Measurements from ENCODE around the gene GLTP.
"Not testable (repeated sequence)": the region's sequence is repeated elsewhere in the genome, so short reads cannot be mapped to it uniquely, and the experiment has no call there.

The GLTP gene

GRCh38 chr12:109868182-109869051 is 11.9 kb downstream of the GLTP start:
- no peak for TF ChIP-seq CTCF (conservative IDR thresholded peaks at IDR 0.05; ENCODE audit: low read depth, low read length)
- DNase-seq (ENCODE audit: low read depth), result no peak
- no peak overlapping the region for H3K4me3 ChIP-seq (ENCODE audit: low read depth, low read length)

GRCh38 chr12:109864916-109865315 is 15.4 kb downstream of the GLTP start:
- TF ChIP-seq CTCF (conservative IDR thresholded peaks at IDR 0.05; ENCODE audit: low read depth, low read length), result no peak
- DNase-seq (ENCODE audit: low read depth), result no peak
- H3K4me3 ChIP-seq (ENCODE audit: low read depth, low read length), result no peak overlapping the region

GRCh38 chr12:109863847-109864712 is 16.3 kb downstream of the GLTP start:
- TF ChIP-seq CTCF (conservative IDR thresholded peaks at IDR 0.05; ENCODE audit: low read depth, low read length), result no peak
- H3K4me3 ChIP-seq (ENCODE audit: low read depth, low read length), result no peak overlapping the region
- peak; percentile 76 for DNase-seq (ENCODE audit: low read depth)

GRCh38 chr12:109862491-109862890 is 17.9 kb downstream of the GLTP start:
- not testable (repeated sequence) for DNase-seq (ENCODE audit: low read depth)

GRCh38 chr12:109861689-109862314 is 18.5 kb downstream of the GLTP start:
- peak; percentile 16 for DNase-seq (ENCODE audit: low read depth)
- H3K4me3 ChIP-seq (ENCODE audit: low read depth, low read length), result no peak overlapping the region
- no peak for TF ChIP-seq CTCF (conservative IDR thresholded peaks at IDR 0.05; ENCODE audit: low read depth, low read length)

More at GRCh38 chr12:109862491-109862890, 17.9 kb downstream of the GLTP start:
- H3K4me3 ChIP-seq (ENCODE audit: low read depth, low read length), result not testable (repeated sequence)

GRCh38 chr12:109860977-109861376 is 19.4 kb downstream of the GLTP start:
- no peak for TF ChIP-seq CTCF (conservative IDR thresholded peaks at IDR 0.05; ENCODE audit: low read depth, low read length)
- DNase-seq (ENCODE audit: low read depth), result no peak
- no peak overlapping the region for H3K4me3 ChIP-seq (ENCODE audit: low read depth, low read length)

- H3K4me3 ChIP-seq (ENCODE audit: low read depth, low read length), result no peak overlapping the region
- DNase-seq (ENCODE audit: low read depth), result peak; percentile 13
- TF ChIP-seq CTCF (conservative IDR thresholded peaks at IDR 0.05; ENCODE audit: low read depth, low read length), result no peak
Observed at GRCh38 chr12:109858764-109859163, 21.6 kb downstream of the GLTP start.

Data from choroid plexus epithelial cell (primary cell).